ENCODE data around the gene TNFAIP1.

DNA sequence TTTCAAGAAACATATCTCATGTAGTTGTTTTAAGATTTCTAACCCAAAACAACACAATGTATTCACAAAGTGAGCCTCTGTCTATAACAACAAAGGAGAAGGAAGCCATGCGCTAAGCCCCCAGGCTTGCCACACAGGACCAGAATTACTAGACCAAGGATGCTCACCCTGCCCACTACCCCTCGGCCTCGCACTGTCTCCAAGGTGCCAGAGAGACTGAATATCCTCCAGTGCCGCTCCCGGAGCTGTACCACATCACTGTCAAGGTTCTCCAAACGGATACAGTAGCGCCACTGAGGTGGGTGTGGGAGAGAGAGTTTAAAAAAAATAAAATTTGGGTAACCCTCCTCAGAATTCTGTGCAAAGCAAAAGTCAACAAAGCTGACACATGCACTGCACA is 14.7 kb downstream of the TNFAIP1 start:
- TF ChIP-seq POLR2A (IDR thresholded peaks at IDR 0.05) (no peak), CTCF (IDR thresholded peaks at IDR 0.05) (no peak)
